Measurements from ENCODE around the gene SPATS1. TPM values are rescaled to one million over a fixed set of nuclear protein-coding genes. Genes with fewer than 3 reads are reported as not detected.

SPATS1 gene
- 0.09 TPM in 1 of 2 replicates, not detected in the other for total RNA-seq

GRCh38 chr6:44342489-44342888, at the start of gene SPATS1:
Gene SPATS1 (plus strand): TSS chr6:44342650. CDS start chr6:44343096, 446 bp downstream.

GRCh38 chr6:44312901-44313788, 29.3 kb upstream of the SPATS1 start, which contains the start of gene AARS2:
Gene AARS2 (minus strand): TSS chr6:44313347. CDS start chr6:44313323, 24 bp downstream.

GRCh38 chr6:44387346-44388134, 45.1 kb downstream of the SPATS1 start, which contains the start of gene CDC5L:
Gene CDC5L (plus strand): TSS chr6:44387706. CDS start chr6:44387824, 118 bp downstream.

Other genes with a start within 250 kb of the SPATS1 start
- gene MRPL14, start 215.2 kb upstream of the SPATS1 start, total RNA-seq = 52.3 and 62.1 TPM in 2 replicates
- gene TMEM63B, start 215.1 kb upstream of the SPATS1 start, total RNA-seq = 11.3 and 18.0 TPM in 2 replicates
- gene CAPN11, start 183.8 kb upstream of the SPATS1 start, total RNA-seq = not detected in 2 replicates
- not detected in 2 replicates for gene MYMX, start 125.7 kb upstream of the SPATS1 start, total RNA-seq
- gene SLC29A1, start 119.1 kb upstream of the SPATS1 start, total RNA-seq = 11.3 and 16.9 TPM in 2 replicates
- gene HSP90AB1, start 95.5 kb upstream of the SPATS1 start, total RNA-seq = 322 and 526 TPM in 2 replicates
- 37.2 and 46.1 TPM in 2 replicates for gene SLC35B2, start 85.1 kb upstream of the SPATS1 start, total RNA-seq
- 6.9 and 8.0 TPM in 2 replicates for gene NFKBIE, start 77.1 kb upstream of the SPATS1 start, total RNA-seq
- gene TMEM151B, start 72.2 kb upstream of the SPATS1 start, total RNA-seq = under 0.01 TPM in 1 of 2 replicates, not detected in the other
- 7.0 and 10.6 TPM in 2 replicates for gene AARS2, start 29.3 kb upstream of the SPATS1 start, total RNA-seq
- 17.6 and 22.1 TPM in 2 replicates for gene CDC5L, start 45.1 kb downstream of the SPATS1 start, total RNA-seq

All from dermis lymphatic vessel endothelial cell (primary cell).